ENCODE results near the gene UGT1A7. TPM values are rescaled to one million over a fixed set of nuclear protein-coding genes. Genes with fewer than 3 reads are reported as not detected.

The UGT1A7 gene
- polyA plus RNA-seq, 1 donor = not detected

DNA sequence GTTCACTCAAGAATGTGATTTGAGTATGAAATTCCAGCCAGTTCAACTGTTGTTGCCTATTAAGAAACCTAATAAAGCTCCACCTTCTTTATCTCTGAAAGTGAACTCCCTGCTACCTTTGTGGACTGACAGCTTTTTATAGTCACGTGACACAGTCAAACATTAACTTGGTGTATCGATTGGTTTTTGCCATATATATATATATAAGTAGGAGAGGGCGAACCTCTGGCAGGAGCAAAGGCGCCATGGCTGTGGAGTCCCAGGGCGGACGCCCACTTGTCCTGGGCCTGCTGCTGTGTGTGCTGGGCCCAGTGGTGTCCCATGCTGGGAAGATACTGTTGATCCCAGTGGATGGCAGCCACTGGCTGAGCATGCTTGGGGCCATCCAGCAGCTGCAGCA, 78.3 kb downstream of the UGT1A7 start, which contains the start of gene UGT1A1:
Gene UGT1A1 (plus strand): TSS at position 228 of the 400 bp plus-strand sequence. CDS start 18 bp downstream, at position 246.
- DNase-seq (ENCODE audit: low read depth) = no peak

DNA sequence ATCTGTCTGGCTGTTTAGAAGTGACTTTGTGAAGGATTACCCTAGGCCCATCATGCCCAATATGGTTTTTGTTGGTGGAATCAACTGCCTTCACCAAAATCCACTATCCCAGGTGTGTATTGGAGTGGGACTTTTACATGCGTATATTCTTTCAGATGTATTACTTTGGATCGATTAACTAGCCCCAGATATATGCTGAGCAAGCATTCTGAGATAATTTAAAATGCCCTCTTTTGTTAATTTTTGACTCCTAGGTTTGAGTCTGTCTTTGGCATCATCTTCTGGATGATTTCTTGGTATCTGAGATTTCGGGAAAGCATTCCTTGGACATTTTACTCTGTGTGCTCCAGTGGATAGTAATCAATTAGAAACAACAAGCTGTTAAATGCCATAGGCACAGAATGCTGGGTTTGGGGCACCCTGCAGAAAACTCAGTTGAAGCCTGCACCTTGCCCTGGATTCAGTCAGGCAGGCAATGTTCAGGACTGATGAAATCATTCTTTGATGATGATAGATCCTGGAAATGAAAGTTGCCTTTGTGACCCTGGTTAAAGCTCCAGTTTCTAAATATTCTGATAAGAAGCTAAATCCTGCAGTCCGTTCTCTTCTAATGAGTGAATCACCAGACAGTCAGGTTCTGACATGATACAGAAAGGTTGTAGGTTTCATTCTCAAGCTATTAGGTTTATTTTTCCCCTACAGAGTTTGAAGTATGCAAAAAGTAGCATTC, 79.5 kb downstream of the UGT1A7 start:
- DNase-seq (ENCODE audit: low read depth) = no peak

DNA sequence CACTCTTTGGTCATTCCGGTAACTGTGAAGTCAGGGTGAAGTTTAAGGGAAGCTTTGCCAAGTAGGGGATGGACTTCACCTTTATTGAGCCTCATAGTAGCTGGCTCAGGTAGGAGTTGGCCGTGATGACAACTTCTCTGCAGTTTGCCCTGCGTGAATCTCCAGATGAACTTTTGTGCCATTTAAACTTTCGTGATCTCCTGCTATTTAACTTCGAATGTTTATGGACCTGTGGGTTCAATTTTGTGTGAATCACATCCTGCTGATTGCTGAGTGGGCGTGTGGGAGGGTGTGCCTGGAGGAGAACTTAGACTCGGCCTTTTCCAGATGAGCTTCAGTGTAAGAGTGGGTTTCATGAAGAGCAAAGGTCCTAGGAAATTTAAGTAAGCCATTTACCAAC, 82.6 kb downstream of the UGT1A7 start:
- DNase-seq (ENCODE audit: low read depth) = no peak

DNA sequence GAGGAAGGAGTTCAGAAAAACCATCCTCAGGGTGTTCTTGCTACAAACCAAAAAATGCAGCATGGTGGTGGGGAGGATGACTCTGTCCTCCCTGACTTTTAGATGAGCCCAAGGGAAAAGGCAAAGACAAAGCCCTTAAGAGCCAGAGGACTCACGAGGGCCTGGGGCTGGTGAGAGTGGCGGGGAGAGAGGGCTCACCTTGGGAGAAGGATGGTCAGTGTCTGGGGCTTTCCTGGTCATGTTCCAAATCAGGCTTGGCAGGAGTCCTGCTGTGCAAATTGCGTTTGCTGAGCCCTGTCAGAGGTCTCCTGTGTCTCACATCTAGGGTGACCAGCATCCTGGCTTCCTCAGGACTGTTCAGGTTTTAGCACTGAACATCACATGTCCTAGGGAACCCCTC, 83.1 kb downstream of the UGT1A7 start:
- no peak for DNase-seq (ENCODE audit: low read depth)

DNA sequence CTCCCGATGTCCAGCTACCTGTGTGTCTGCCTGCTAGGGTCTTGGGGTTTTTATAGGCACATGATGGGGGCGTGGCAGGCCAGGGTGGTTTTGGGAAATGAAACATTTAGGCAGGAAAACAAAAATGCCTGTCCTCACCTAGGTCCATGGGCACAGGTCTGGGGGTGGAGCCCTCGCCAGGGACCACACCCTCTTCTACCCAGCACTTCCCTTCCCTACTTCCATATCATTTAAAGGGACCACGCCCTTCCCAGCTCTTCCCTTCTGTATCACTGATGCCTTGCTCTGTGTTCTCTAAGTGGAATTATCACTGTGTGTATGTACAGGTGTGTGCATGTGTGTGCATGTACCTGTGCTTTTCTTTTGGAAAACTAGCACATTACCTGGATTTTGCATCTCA, 84.7 kb downstream of the UGT1A7 start:
- DNase-seq (ENCODE audit: low read depth) = no peak

DNA sequence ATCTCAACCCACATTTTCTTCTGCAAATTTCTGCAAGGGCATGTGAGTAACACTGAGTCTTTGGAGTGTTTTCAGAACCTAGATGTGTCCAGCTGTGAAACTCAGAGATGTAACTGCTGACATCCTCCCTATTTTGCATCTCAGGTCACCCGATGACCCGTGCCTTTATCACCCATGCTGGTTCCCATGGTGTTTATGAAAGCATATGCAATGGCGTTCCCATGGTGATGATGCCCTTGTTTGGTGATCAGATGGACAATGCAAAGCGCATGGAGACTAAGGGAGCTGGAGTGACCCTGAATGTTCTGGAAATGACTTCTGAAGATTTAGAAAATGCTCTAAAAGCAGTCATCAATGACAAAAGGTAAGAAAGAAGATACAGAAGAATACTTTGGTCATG, 86.4 kb downstream of the UGT1A7 start:
- DNase-seq (ENCODE audit: low read depth) = no peak

DNA sequence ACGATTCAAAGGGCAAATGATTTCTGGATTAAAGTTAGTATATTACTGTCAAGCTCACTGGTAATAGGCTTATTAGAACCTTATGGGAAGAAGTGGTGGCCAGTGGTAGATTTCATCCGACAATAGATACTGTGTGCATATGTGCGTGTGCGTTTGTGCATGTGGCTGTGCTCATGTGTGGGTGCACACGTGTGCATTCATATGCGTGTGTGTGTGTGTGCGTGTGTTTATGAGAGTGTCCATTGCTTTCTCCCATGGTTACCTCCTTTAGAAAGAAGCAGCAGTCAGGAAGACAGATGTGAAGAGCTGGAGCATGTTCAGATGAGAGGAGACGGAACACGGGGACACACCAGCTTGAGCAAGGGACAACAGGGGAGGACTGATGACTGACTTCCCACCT, 87.6 kb downstream of the UGT1A7 start:
- DNase-seq (ENCODE audit: low read depth) = no peak

DNA sequence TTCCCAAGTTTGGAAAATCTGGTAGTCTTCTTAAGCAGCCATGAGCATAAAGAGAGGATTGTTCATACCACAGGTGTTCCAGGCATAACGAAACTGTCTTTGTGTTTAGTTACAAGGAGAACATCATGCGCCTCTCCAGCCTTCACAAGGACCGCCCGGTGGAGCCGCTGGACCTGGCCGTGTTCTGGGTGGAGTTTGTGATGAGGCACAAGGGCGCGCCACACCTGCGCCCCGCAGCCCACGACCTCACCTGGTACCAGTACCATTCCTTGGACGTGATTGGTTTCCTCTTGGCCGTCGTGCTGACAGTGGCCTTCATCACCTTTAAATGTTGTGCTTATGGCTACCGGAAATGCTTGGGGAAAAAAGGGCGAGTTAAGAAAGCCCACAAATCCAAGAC, 90.5 kb downstream of the UGT1A7 start:
- no peak for DNase-seq (ENCODE audit: low read depth)

DNA sequence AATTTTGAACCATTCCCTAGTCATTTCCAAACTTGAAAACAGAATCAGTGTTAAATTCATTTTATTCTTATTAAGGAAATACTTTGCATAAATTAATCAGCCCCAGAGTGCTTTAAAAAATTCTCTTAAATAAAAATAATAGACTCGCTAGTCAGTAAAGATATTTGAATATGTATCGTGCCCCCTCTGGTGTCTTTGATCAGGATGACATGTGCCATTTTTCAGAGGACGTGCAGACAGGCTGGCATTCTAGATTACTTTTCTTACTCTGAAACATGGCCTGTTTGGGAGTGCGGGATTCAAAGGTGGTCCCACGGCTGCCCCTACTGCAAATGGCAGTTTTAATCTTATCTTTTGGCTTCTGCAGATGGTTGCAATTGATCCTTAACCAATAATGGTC, 90.9 kb downstream of the UGT1A7 start:
- no peak for DNase-seq (ENCODE audit: low read depth)

DNA sequence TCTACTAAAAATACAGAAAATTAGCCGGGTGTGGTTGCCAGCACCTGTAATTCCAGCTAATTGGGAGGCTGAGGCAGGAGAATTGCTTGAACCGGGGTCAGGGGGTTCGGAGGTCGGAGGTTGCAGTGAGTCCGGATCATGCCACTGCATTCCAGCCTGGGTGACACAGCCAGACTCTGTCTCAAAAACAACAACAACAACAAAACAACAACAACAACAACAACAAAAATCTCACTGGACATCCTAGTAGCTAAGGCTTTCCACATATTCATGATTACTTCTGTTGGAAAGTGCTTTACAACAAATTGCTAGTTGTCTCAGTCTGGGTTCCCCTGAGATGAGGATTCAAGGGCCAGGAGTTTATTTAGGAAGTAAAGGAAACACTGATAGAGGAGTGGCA, 92.2 kb downstream of the UGT1A7 start:
- no peak for DNase-seq (ENCODE audit: low read depth)

DNA sequence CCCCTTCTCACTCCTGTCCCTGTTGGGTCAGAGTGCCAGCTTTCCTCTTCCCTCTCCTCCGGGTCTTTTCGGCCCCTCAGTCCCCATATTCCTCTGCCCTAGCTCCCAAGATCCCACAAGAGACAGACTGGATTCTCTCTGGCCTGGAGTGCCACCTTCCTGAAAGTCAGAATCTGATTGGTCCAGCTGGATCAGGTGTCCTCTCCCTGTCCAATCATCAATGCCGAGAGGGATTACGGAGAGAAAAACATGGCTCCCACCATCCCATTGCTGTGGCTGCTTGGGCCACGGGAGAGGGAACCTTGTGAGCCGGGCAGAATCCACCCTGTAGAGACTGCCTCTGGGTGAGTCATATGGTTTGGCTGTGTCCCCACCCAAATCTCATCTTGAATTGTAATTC, 93.7 kb downstream of the UGT1A7 start:
- no peak for DNase-seq (ENCODE audit: low read depth)

DNA sequence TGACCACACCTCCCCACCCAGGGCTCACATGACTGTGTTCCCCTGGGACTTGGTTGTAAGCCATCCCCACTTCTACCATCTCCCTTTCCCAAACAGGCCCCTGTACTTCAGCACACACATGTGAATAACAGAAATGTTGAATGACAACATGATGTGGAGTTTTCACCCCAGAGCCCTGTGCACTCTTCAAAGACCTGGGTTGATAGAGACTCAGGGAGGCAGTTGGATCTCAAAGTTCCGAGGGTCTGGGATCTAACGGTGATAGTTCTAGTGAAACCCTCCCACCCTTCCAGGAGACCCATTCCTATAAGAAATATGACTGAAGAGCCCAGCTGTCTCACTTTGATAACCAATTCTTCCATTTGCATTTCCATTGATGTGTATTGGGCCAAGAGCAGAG, 96.3 kb downstream of the UGT1A7 start, which contains the start of gene MROH2A:
Gene MROH2A (plus strand): TSS at position 301 of the 400 bp plus-strand sequence. CDS start 1,029 bp downstream, outside the sequence.
- no peak for DNase-seq (ENCODE audit: low read depth)

DNA sequence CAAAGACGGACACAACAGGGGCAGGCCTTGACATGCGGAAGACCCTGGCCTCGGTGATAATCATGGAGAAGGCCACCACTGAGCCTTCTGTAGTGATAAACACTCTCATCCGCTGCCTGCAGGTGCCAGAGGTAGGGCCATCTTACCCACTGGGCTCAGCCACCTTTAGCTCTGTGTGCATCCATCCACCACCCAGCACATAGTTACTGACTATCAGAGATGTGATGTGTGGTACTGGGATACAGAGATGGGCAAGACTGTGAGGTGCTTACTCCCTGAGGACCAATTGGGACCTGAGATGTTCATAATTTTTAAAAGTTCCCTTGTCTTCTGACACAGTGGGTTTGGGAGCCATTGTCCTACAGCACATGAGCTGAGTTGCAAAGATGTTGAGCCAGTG, 98.0 kb downstream of the UGT1A7 start:
- DNase-seq (ENCODE audit: low read depth) = no peak

DNA sequence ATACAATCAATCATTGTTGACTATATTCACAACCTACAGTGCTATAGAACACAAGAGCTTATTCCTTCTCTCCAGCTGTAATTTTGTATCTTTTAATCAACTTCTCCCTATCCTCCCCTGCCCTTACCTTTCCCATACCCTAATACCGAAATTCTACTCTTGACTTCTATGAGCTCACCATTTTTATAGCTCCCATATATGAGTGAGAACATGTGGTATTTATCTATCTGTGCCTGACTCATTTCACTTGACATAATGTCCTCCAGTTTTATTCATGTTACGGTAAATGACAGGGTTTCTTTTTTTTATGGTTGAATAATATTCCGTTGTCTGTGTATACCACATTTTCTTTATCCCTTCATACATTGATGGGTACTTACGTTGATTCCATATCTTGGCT, 99.1 kb downstream of the UGT1A7 start:
- DNase-seq (ENCODE audit: low read depth) = no peak

DNA sequence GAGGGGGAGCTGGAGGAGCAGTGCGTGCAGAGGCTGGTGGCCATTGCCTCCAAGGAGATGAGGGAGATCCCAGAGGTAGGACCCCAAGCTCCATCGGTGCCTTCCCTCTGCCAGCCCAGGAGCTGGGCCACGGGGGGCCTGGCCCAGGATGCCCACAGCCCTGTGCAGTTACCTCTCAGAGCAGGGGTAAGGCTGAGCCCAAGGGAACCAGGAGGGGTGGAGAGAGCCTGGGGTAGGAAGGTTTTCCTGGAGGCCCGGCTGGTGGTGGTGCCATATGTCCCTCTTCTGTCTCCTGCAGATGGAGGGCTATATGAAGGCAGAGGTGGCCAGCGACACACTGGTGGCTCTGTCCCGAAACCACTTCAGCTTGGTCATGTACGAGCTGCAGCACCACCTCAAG, 107.9 kb downstream of the UGT1A7 start:
- no peak for DNase-seq (ENCODE audit: low read depth)

DNA sequence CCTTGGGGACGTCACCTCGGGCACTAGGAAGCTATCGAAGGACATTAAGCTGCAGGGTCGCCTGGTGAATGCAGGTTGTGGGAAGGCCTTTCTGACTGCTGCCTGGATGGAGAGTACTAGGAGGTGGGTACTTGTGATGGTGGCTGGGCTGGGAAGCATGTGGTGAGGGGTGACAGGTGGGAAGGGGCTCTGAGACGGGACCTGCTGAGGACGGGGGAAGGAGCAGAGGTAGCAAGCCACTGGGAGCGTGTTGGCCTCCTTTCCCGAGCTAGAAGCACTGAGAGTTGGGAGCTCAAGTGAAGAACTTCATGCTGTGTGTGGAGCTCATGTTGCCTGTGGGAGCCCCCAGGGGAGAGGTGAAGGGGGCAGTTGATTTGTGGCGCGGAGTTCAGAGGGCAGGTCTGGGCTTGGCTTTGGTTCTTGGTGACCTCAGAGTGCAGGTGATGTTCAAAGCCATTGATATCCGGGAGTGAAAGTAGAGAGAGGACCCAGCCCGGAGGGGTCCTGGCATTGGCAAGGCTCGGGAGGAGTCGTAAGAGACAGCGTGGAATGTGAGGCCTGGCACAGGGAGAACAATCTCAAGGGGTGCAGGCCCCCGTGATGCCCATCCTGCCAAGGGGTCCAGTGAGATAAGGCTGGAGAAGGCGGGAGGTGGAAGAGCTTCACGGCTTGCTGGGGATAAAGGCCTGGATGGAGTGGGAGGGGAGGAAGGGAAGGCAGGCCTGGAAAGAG, 109.6 kb downstream of the UGT1A7 start:
- no peak for DNase-seq (ENCODE audit: low read depth)

DNA sequence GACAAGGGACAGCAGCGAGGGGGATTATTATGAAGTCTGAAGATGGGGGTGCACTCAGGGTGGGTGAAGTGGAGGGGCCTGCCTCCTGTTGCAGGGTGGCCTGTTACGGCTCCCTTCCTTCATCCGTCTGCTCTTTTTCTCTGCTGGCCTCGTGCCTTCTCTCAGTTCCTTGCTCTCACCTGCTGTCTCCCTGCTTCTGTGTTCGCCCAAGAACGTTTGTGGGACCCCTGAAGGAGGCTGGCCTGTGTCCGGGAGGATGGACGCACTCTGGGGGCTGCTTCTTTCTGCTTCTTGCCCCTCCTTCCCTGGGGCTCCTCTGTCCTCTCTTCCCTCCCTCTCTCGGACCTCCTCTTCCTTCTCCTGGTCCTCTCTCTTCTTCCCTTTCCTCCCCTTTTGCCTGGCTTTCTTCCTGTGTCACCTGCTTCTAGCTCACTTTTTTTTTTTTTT, 110.2 kb downstream of the UGT1A7 start:
- no peak for DNase-seq (ENCODE audit: low read depth)

DNA sequence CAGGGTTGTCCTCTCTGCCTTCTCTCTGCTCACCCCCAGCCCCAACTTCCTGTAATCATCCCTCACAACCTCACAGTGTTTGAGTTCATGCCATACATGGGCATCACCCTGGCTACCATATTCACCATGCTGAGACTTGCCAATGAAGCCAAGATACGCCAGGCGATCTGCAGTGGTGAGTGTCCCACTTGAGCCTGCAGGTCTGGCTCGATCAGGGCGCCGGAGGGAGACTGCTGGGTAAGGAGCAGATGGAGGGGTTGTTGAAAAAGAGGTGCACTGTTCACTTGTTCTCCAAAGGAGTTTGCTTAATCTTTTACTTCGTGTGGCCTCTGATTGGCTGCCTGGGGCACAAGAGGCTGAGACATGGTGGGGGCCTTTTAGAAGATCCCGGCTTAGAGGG, 111.0 kb downstream of the UGT1A7 start:
- no peak for DNase-seq (ENCODE audit: low read depth)

DNA sequence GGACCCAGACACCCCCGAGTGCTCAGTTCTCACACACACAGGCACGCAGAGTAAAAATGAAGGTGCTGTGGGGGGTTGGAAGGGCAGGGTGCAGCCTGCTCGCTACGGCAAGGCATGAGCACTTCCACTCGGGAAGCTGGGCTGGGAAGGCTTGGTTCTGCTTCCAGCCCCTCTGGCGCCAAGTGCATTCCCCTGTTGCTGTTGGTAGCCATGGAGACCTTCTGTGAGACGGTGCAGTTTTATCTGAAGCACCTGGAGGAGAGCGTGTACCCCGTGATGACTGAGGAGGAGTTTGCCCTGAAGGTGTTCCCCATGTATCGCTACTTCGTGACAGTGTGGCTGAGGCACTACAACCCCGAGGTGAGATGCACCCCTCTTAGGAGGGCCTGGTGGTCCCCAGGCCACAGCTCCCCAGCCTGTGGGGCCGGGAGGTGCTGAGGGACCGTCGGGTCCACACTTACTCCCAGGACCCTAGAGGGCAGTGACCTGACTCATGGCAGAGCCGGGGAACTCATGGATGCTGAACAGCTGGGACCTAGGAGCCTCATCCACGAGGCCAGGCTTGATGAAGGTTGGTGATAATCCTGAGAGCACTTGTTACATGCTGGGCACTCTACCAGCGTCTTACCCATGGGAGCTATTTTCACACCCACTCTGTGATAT, 111.9 kb downstream of the UGT1A7 start:
- no peak for DNase-seq (ENCODE audit: low read depth)

DNA sequence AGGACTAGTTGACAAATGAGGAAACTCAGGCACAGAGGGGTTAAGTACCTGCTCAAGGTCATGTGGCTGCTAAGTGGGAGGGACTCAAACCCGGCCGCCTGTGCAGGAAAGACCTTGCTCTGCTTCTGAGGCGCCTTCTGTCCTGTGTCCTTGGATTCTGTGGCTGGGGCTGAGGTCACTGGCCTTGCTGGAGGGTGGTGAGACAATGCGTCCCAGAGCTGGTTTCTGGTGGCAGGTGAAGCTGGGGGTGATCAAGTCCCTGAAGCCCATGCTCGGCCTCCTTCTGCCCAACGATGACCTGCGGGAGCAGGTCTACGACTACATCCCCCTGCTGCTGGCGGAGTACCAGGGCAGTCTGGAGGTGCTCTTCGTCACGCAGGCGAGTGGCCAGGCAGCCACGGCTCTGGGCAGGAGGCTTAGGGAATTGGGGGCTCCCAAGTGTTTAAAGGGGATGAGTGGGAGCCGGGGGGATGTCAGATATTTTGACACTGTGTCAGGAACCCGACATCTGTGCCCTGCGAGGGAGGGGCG, 112.5 kb downstream of the UGT1A7 start:
- DNase-seq (ENCODE audit: low read depth) = no peak

DNA sequence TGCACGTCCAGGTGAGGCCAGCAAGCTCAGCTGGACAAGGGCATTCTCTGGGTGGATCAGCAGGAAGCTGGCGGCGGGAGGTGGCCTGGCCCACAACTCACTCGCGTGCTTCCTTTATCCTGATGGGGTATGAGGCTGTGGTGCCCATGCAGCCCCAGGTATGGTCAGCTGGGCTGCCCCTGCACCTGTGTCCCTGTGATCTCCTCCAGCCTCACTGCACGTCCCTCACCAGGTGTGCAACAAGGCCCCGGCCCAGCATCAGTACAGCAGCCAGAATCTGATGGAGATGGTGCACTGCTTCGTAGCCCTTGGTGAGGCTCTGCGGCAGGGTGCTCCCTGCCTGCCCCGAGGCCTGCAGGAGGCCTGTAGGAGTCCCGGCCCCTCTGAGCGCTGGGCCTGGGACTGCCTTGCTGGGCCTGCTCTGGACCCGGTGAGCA, 114.1 kb downstream of the UGT1A7 start:
- DNase-seq (ENCODE audit: low read depth) = no peak

DNA sequence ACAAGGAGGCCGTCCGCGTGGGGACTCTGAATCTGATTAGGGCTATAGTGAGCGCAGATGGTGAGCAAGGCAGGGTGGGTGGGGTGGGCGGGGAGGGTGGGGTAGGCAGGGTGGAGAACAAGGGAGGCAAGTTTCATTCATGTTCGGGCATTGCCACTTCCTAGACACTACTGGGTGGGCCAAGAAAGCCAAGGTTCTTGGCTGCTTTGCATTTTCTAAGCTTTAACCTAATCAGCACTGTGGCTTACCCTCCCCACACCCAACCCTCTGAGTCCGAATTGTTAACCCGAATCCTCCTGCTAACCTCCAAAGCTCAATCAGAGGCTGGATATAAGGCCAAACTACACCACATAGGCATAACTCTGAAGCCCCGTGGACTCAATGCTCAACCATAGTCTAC, 114.6 kb downstream of the UGT1A7 start:
- DNase-seq (ENCODE audit: low read depth) = no peak

All from forelimb muscle (tissue), 1 donor.